Activated naive CD8-positive, alpha-beta T cell (primary cell): ENCODE data around the gene NBAS.

Experiments
- H3K27ac Mint-ChIP-seq: one replicate; pipeline ENCODE4 v1.8.0; 2021; ENCODE audit warnings: mixed read lengths
- H3K27me3 Mint-ChIP-seq: one replicate; pipeline ENCODE4 v1.8.0; 2021; ENCODE audit warnings: mixed read lengths
- H3K36me3 Mint-ChIP-seq: one replicate; pipeline ENCODE4 v1.8.0; 2021; ENCODE audit warnings: mixed read lengths
- H3K4me1 Mint-ChIP-seq: one replicate; pipeline ENCODE4 v1.8.0; 2021; ENCODE audit warnings: low read depth, mixed read lengths
- H3K4me3 Mint-ChIP-seq: one replicate; pipeline ENCODE4 v1.8.0; 2021; ENCODE audit warnings: mild to moderate bottlenecking, mixed read lengths
- H3K9me3 Mint-ChIP-seq: one replicate; pipeline ENCODE4 v1.8.0; 2021; ENCODE audit warnings: low read depth, mixed read lengths

The NBAS gene

DNA sequence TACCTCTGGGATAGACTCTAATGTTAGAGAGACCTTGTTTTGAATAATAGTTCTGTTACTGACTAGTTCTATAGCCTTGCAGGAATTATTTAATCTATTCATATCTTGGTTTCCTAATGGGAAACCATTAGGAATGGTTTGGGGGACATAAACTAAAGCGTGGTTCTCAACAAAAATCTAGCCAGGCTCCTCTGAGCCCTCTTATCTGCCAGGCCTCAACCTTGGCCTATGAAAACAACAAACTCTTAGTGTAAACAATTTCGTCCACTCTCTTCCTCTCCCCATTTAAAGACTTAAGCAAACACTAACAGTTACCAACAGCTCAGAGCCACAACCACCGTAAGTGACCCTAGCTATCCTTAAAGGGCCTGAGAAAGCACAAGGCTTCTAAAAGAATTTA, 10.6 kb upstream of the NBAS start:
- Mint-ChIP-seq H3K27me3 (no peaks in the 10 kb centered on the region), H3K4me3 (no peak overlapping the region), H3K27ac (no peak overlapping the region), H3K4me1 (no peaks in the 10 kb centered on the region), H3K9me3 (no peaks in the 10 kb centered on the region), H3K36me3 (no peaks in the 10 kb centered on the region)

DNA sequence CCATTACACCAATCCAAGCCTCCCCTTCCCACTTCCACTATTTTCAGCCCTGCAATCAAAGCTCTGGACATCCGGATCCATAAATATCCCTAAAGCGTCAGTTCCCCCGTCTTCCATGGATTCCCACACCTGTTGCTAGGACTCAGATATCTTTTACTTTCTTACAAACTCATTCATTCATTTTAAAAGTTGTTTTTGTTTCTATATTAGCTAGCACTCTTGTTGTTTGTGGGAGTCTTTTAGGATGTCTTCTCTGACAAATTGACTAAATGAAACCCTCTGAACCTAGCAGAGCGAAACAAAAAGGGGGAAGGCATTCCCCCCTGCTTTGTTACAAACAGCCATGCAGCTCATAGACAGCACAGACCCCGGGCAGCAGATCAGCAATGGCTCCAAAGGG, 9.0 kb upstream of the NBAS start:
- Mint-ChIP-seq H3K27ac (no peak overlapping the region), H3K36me3 (no peaks in the 10 kb centered on the region), H3K4me3 (no peak overlapping the region), H3K27me3 (no peaks in the 10 kb centered on the region), H3K9me3 (no peaks in the 10 kb centered on the region), H3K4me1 (no peaks in the 10 kb centered on the region)

DNA sequence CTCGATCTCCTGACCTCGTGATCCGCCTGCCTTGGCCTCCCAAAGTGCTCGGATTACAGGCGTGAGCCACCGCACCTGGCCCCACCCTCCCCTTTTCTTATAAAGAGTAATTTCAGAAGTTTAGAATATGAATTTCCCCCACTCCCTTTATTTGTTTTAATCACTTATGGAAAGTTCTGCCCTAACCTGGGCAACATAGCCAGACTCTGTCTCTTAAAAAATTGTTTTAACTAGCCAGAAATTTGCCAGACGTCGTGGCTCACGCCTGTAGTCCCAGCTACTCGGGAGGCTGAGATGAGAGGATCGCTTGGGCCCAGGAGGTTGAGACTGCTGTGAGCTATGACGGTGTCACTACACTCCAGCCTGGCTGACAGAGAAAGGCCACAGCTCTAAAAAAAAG, 7.7 kb upstream of the NBAS start:
- Mint-ChIP-seq H3K36me3 (no peaks in the 10 kb centered on the region), H3K27ac (no peak overlapping the region), H3K4me1 (no peaks in the 10 kb centered on the region), H3K4me3 (no peak overlapping the region), H3K27me3 (no peaks in the 10 kb centered on the region), H3K9me3 (no peaks in the 10 kb centered on the region)

DNA sequence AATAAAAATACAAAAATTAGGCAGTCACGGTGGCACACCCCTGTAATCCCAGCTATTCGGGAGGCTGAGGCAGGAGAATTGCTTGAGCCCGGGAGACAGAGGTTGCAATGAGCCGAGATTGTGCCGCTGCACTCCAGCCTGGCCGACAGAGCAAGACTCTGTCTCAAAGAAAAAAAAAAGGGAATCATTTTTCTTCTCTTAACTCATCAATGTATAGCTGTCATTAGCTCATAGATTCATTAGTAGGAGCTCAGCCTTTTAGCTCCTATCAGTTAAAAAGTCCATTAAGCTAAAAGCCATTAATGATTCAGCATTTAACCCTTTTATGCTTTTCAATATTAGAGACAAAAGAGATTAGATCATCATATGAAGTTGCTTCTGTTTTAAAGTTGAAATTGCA, 5.8 kb upstream of the NBAS start:
- H3K9me3 Mint-ChIP-seq: no peaks in the 10 kb centered on the region
- no peaks in the 10 kb centered on the region for H3K36me3 Mint-ChIP-seq

GRCh38 chr2:15565994-15566671, 5.0 kb upstream of the NBAS start:
- Mint-ChIP-seq H3K9me3 (no peaks in the 10 kb centered on the region), H3K27ac (no peak overlapping the region), H3K36me3 (no peaks in the 10 kb centered on the region), H3K4me3 (no peak overlapping the region), H3K27me3 (no peaks in the 10 kb centered on the region), H3K4me1 (peaks cover 18% of the 10 kb centered on the region)

More for the DNA sequence above, 5.8 kb upstream of the NBAS start:
- Mint-ChIP-seq H3K27me3 (no peaks in the 10 kb centered on the region), H3K4me3 (no peak overlapping the region), H3K27ac (no peak overlapping the region), H3K4me1 (peaks cover 13% of the 10 kb centered on the region)

DNA sequence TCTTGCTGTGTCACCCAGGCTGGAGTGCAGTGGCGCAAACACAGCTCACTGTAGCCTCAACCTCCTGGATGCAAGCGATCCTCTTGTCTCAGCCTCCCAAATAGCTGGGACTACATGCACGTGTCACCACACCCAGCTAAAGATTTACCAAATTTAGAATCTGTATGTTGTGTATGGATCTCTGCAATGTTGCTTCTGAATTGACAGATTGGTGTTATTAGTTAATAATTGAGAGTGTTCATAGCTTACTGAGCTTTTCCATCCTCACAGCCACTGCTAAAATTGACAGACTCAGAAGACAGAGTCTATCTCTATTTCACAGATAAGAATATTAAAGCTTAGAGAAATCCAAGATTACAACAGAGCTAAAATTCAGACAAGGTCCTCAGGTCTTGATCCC, 4.3 kb upstream of the NBAS start:
- H3K27ac Mint-ChIP-seq: no peak overlapping the region
- H3K4me1 Mint-ChIP-seq: peaks cover 20% of the 10 kb centered on the region

DNA sequence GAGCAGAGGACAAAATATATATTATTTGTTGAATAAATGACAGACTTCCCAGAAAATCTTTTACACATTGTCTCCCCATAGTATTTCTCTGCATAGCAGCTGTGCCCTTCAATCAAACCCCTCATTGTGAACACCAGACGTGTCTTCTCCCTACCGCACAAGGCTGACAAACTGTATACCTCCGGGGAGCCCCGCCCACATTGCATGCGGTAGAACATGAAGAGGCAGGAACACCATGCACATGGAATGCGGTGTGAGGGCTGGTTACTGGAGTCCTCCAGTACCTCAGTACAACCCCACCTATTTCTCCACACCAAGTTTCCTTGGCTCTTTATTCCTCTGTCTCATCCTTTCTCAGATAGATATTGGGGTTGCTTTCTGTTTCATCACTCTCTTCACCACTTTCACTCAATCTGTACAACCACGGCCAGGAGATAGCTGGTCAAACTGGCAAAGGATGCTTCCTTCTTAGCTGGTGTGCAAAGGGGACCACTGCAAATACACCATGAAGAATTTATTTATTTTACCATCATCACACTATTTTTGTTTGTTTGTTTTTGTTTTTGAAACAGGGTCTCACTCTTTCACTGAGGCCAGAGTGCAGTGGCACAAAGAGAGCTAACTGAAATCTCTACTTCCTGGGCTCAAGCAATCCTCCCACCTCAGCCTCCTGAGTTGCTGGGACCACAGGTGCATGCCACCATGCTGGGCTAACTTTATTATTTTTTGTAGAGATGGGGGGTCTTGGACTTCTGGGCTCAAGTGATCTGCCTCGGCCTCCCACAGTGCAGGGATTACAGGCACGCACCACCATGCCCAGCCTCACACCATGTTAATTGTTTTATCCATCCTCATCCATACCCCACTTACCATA, 2.3 kb upstream of the NBAS start:
- no peaks in the 10 kb centered on the region for H3K27me3 Mint-ChIP-seq
- peak overlapping the region; percentile 53 for H3K4me3 Mint-ChIP-seq
- H3K4me1 Mint-ChIP-seq: peaks cover 34% of the 10 kb centered on the region
- H3K36me3 Mint-ChIP-seq: no peaks in the 10 kb centered on the region
- H3K27ac Mint-ChIP-seq: no peak overlapping the region
- H3K9me3 Mint-ChIP-seq: no peaks in the 10 kb centered on the region

More for the DNA sequence above, 4.3 kb upstream of the NBAS start:
- H3K27me3 Mint-ChIP-seq: no peaks in the 10 kb centered on the region
- no peaks in the 10 kb centered on the region for H3K9me3 Mint-ChIP-seq
- no peak overlapping the region for H3K4me3 Mint-ChIP-seq
- H3K36me3 Mint-ChIP-seq: no peaks in the 10 kb centered on the region

GRCh38 chr2:15562354-15563031, 1.4 kb upstream of the NBAS start:
- peak overlapping the region; percentile 99 for H3K4me3 Mint-ChIP-seq
- peak overlapping the region; percentile 91 for H3K27ac Mint-ChIP-seq
- H3K4me1 Mint-ChIP-seq: peaks cover 37% of the 10 kb centered on the region
- no peaks in the 10 kb centered on the region for H3K9me3 Mint-ChIP-seq
- H3K27me3 Mint-ChIP-seq: no peaks in the 10 kb centered on the region
- no peaks in the 10 kb centered on the region for H3K36me3 Mint-ChIP-seq

GRCh38 chr2:15561574-15562344, 625 bp upstream of the NBAS start:
- Mint-ChIP-seq H3K9me3 (no peaks in the 10 kb centered on the region), H3K4me1 (peaks cover 37% of the 10 kb centered on the region), H3K27me3 (no peaks in the 10 kb centered on the region), H3K36me3 (no peaks in the 10 kb centered on the region), H3K27ac (peak overlapping the region; percentile 91), H3K4me3 (peak overlapping the region; percentile 99)

DNA sequence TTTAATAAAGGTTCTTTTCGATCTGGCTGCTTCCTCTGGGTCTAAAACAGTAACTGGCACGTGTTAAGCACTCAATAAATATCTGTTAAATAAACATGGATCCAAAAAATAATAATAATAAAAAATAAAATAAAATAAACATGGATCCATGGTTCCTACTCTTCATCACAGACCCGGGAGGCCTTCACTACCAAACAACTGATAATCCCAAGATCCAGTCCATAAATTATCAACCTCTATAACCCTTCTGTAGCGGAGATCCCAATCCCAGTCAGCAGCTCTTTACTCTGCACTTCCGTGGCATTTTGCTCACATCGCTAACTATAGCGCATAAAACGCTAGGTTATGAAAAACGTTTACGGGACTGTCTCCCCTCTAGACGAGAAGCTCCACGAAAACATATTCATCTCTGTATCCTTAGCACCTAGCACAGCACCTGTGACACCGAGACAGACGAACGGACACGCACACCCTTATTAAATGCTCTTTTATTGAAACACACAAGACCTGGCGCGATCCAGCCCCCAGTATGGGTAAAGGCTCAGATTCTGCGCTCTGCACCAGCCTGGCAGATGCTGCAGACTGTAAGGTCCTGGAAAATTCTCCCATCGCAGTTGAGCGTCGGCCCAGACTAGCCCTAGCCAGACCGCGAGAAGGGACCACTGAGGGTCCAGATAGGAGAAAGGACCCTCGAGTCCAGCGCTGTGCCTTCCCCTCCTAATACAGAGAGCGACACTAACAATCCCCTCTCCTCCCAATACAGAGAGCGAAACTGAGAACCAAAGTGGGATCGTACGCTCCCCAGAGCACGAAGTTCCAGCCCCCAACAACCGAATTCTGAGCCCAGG, 770 bp downstream of the NBAS start:
- peak overlapping the region; percentile 99 for H3K4me3 Mint-ChIP-seq
- H3K9me3 Mint-ChIP-seq: no peaks in the 10 kb centered on the region
- H3K36me3 Mint-ChIP-seq: no peaks in the 10 kb centered on the region
- peaks cover 37% of the 10 kb centered on the region for H3K4me1 Mint-ChIP-seq
- no peaks in the 10 kb centered on the region for H3K27me3 Mint-ChIP-seq
- H3K27ac Mint-ChIP-seq: peak overlapping the region; percentile 91

DNA sequence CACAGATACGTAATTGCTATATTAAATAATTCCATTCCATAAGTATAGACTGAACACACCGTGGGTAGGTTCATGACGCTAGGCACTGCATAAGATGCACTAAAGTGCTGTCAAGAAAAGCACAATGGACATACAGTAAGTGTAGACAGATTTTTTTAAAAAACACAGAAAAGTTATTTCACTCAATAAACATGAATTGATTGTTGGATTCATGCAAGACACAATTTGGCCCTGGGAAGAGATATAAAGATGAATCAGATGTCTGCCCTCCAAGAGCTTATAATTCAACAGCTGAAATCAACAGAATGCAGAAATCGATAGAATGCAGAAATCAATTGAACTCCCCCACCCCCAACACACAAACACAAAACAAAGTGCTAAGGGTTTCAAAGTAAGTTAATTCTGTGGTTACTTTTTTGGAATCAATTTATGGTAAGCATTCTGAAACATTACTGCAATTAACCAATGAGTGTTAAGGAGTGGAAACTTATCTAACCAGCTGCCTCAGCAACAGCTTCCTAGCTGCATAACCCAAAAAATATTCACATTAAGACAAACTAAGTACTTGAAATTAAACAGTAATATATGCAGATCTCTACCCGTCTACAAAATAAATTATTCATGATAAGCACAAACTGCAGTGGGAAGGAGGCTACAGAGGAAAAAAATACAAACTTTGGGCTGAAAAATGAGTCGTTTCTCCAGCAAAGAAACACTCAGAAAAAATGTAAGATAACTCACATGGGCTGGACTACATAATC, 1.6 kb downstream of the NBAS start:
- Mint-ChIP-seq H3K27me3 (no peaks in the 10 kb centered on the region), H3K9me3 (no peaks in the 10 kb centered on the region), H3K4me3 (peak overlapping the region; percentile 99), H3K36me3 (no peaks in the 10 kb centered on the region), H3K27ac (no peak overlapping the region), H3K4me1 (peaks cover 37% of the 10 kb centered on the region)

DNA sequence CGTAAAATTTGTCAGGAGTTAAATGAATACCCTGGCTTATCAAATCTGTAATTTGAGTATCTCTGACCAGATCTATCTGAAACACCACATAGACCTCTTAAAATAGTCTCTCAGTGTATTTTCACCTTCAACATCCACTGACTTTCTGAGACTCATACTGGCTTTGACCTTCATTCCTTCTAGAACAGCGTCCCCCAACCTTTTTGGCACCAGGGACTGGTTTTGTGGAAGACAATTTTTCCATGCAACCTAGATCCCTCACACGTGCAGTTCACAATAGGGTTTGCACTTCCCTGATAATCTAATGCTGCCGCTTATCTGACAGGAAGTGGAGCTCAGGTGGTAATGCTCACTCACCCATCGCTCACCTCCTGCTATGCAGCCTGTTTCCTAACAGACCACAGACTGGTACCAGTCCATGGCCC, 3.2 kb downstream of the NBAS start:
- Mint-ChIP-seq H3K4me3 (no peak overlapping the region), H3K9me3 (no peaks in the 10 kb centered on the region), H3K27ac (no peak overlapping the region), H3K27me3 (no peaks in the 10 kb centered on the region), H3K4me1 (peaks cover 33% of the 10 kb centered on the region), H3K36me3 (peaks cover 1% of the 10 kb centered on the region)

- Mint-ChIP-seq H3K9me3 (no peaks in the 10 kb centered on the region), H3K4me3 (no peak overlapping the region), H3K36me3 (peaks cover 5% of the 10 kb centered on the region), H3K4me1 (peaks cover 19% of the 10 kb centered on the region), H3K27me3 (no peaks in the 10 kb centered on the region), H3K27ac (no peak overlapping the region)
Observed at GRCh38 chr2:15556311-15556930, 4.7 kb downstream of the NBAS start.
